Testis (tissue), 3 donors: Measurements from ENCODE around the gene EXOC6. TPM values are rescaled to one million over a fixed set of nuclear protein-coding genes. Genes with fewer than 3 reads are reported as not detected.

Experiments used
- DNase-seq: peaks from one replicate; pipeline ENCODE4 v3.0.0-alpha.2; 2019
- H3K27ac ChIP-seq, 2 donors: fragments of 200-600 bp; sonication (generic); one replicate each; pipeline ENCODE4 v1.5.1; 2019
- H3K27me3 ChIP-seq: fragments of 200-600 bp; sonication (generic); one replicate; pipeline ENCODE4 v1.5.1; 2019
- H3K36me3 ChIP-seq: fragments of 200-600 bp; sonication (generic); one replicate; pipeline ENCODE4 v1.5.1; 2017; ENCODE audit warnings: low read depth; ENCODE audit errors: missing control alignments
- H3K4me1 ChIP-seq: fragments of 200-600 bp; sonication (generic); one replicate; pipeline ENCODE4 v1.5.1; 2019
- H3K4me3 ChIP-seq, 2 donors: fragments of 200-600 bp; sonication (generic); one replicate each; pipeline ENCODE4 v1.5.1; 2017 to 2019
- H3K9me3 ChIP-seq: fragments of 200-600 bp; sonication (generic); one replicate; pipeline ENCODE4 v1.5.1; 2017
- POLR2A ChIP-seq: fragments of 450-650 bp; IDR thresholded peaks from one replicate; pipeline ENCODE4 v1.6.1; 2017; ENCODE audit warnings: antibody characterized with exemption, mild to moderate bottlenecking, moderate library complexity
- WGBS, 2 donors: methylation state at CpG; one replicate each; pipeline ENCODE4 v1.1.5; 2018; 5-methylcytosine and 5-hydroxymethylcytosine counted together
- intact Hi-C: fragments of 100-400 bp; cut with DNase I; formaldehyde crosslinking; loops from one replicate; pipeline ENCODE4 v1.15.1; 2023; ENCODE audit warnings: low total_unique reads
- polyA plus RNA-seq: library from polyadenylated mRNA; stranded (reverse); fragments of 350-450 nt; fragmentation: Illumina TruSeq; extraction: RNeasy Lipid Tissue Mini Kit (QIAGEN cat#74804); gene quantifications from one replicate; pipeline ENCODE4 v1.2.3, GENCODE V29; 2014; ENCODE audit warnings: low read depth, low replicate concordance; ENCODE audit not compliant: insufficient read depth
- total RNA-seq, 2 donors: library from RNA; depleted of rRNA; stranded (reverse); fragments of >200 nt; gene quantifications; one replicate each; pipeline ENCODE4 v1.2.3, GENCODE V29; 2016
- TF ChIP-seq, protein P1 (sequence below), 3 experiments: fragments of 450-650 bp in 2 of 3; fragments of 200-600 bp in 1 of 3; sonication (generic) in 1 of 3; IDR thresholded peaks; one replicate each; pipeline ENCODE4 v1.5.1; 2016 to 2019; ENCODE audit warnings: antibody characterized with exemption in 3 of 3, mild to moderate bottlenecking in 2 of 3, moderate library complexity in 1 of 3

Gene EXOC6
- total and polyA plus RNA-seq, 3 donors from 2014 or later, result 13.3 to 38.5 (median 28.0) TPM

DNA sequence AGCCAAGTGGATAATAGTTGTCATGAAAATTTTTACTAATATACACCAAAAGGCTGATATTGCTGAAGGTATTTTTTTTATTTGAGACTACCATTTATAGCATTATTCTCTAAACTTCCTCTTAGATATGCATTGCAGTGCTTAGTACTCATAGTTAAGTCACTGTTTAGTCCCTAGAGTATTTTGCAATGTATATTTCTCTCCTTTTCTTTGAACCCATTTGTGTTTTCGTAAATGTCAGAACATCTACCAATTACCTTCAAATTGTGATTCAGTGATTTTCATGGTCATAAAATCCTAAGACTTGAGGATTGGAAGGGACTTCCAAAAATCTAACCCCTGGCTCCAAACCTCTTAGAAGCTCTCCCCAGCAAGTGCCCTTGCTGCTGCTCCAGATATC, 190.8 kb downstream of the EXOC6 start:
- TF ChIP-seq, protein P1, sequence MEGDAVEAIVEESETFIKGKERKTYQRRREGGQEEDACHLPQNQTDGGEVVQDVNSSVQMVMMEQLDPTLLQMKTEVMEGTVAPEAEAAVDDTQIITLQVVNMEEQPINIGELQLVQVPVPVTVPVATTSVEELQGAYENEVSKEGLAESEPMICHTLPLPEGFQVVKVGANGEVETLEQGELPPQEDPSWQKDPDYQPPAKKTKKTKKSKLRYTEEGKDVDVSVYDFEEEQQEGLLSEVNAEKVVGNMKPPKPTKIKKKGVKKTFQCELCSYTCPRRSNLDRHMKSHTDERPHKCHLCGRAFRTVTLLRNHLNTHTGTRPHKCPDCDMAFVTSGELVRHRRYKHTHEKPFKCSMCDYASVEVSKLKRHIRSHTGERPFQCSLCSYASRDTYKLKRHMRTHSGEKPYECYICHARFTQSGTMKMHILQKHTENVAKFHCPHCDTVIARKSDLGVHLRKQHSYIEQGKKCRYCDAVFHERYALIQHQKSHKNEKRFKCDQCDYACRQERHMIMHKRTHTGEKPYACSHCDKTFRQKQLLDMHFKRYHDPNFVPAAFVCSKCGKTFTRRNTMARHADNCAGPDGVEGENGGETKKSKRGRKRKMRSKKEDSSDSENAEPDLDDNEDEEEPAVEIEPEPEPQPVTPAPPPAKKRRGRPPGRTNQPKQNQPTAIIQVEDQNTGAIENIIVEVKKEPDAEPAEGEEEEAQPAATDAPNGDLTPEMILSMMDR (IDR thresholded peaks at IDR 0.05), result no peak
- TF ChIP-seq POLR2A, result no peak
- Histone ChIP-seq H3K27me3 (no peaks in the 10 kb centered on the region), H3K9me3 (no peaks in the 10 kb centered on the region), H3K4me3 (no peak overlapping the region), H3K27ac (no peak overlapping the region), H3K36me3 (no peaks in the 10 kb centered on the region), H3K4me1 (no peaks in the 10 kb centered on the region)
- WGBS, 2 donors, result 76 to 100% methylated on average over 1 of the region's 1 CpG
- intact Hi-C loops, result no loop called here
- DNase-seq, result no peak

DNA sequence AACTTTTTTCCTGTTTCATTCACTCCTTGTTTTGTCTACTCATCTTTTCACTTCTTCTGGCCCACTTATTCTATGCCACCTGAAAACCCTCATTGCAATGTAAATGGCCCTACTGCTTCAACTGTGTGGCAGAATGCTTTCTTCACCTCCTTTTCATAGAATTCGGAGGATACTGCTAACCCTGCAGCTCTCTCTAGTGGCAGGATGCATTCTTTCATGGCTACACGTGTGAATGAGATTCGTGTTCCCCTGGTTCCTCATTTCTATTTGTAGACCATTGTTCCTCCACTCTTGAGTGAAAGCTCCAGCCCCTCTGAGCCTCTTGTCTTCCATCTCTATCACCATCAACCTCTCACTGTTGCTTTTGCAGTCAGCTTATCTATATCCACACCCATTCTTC, 191.4 kb downstream of the EXOC6 start:
- H3K4me3 ChIP-seq, result no peak overlapping the region
- no peaks in the 10 kb centered on the region for H3K4me1 ChIP-seq
- TF ChIP-seq POLR2A, result no peak
- TF ChIP-seq, protein P1 (IDR thresholded peaks at IDR 0.05), result peak in 2 of 3 experiments; percentile 13 to 50
- H3K27ac ChIP-seq, result no peak overlapping the region
- no peaks in the 10 kb centered on the region for H3K36me3 ChIP-seq
- 35 to 41% methylated on average over 3 of the region's 3 CpGs for WGBS, 2 donors
- H3K9me3 ChIP-seq, result no peaks in the 10 kb centered on the region
- no peak for DNase-seq
- intact Hi-C loops, result no loop called here
- no peaks in the 10 kb centered on the region for H3K27me3 ChIP-seq

DNA sequence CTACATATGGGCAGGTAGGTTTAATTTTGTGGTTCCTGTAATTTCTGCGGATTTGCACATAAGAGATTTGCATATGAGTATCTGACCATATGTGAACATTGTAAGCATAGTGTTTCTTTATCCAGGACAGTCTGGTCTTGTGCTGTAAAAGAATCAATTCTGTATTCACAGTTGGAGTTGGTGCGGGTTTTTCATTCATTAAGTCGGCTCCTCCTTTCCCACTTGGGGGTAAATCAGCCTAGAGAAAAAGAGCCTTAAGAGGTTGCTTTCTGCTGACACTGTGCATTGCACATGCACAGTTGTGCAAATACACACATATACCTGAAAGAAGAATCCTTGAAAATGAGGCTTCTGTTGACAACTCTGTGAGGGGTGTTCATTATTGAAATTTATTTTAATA, 206.2 kb downstream of the EXOC6 start:
- no peaks in the 10 kb centered on the region for H3K9me3 ChIP-seq
- H3K27ac ChIP-seq, result no peak overlapping the region
- no peak for DNase-seq
- WGBS, 2 donors, result 91 to 95% methylated on average over 3 of the region's 3 CpGs
- H3K27me3 ChIP-seq, result no peaks in the 10 kb centered on the region
- no peak overlapping the region for H3K4me3 ChIP-seq
- H3K4me1 ChIP-seq, result no peaks in the 10 kb centered on the region
- no peaks in the 10 kb centered on the region for H3K36me3 ChIP-seq
- TF ChIP-seq, protein P1 (IDR thresholded peaks at IDR 0.05), result no peak
- TF ChIP-seq POLR2A, result no peak
- intact Hi-C loops, result loop anchor here (10.0 kb wide), 1 partner anchor 250 kb away; no protein-coding TSS in a partner anchor

DNA sequence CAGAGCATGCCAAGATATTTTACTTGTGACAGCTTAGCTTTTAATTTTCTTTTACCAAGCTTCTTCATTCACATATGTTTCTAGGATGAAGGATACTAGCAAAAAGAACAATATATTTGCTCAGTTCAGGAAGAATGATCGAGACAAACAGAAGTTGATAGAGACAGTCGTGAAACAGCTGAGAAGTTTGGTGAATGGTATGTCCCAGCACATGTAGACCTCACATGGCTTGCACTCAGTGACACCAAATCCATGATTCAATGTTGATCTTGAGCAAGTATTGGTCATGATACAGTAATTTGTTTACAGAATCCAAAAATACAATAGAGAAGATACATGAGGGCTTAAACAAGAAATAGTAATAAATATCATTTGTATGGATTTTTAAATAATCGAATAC, 209.8 kb downstream of the EXOC6 start:
- intact Hi-C loops, result loop anchor here (10.0 kb wide), 1 partner anchor 253 kb away; no protein-coding TSS in a partner anchor
- Histone ChIP-seq H3K27ac (no peak overlapping the region), H3K4me1 (peaks cover 9% of the 10 kb centered on the region), H3K36me3 (no peaks in the 10 kb centered on the region), H3K27me3 (no peaks in the 10 kb centered on the region), H3K4me3 (no peak overlapping the region), H3K9me3 (no peaks in the 10 kb centered on the region)
- WGBS, 2 donors, result 90 to 95% methylated on average over 3 of the region's 3 CpGs
- TF ChIP-seq POLR2A, result no peak
- TF ChIP-seq, protein P1 (IDR thresholded peaks at IDR 0.05), result no peak
- no peak for DNase-seq
